Aorta (tissue), 5 donors: ENCODE measurements around the gene ARFGAP1. TPM values are rescaled to one million over a fixed set of nuclear protein-coding genes. Genes with fewer than 3 reads are reported as not detected.
"Not testable (repeated sequence)": the region's sequence is repeated elsewhere in the genome, so short reads cannot be mapped to it uniquely, and the experiment has no call there.

Experiments
- ATAC-seq: fragments of 200-7000 bp; cut with Tn5 transposase; one replicate; pipeline ENCODE4 v1.9.1; 2022; ENCODE audit warnings: moderate library complexity; ENCODE audit not compliant: low FRiP score
- DNase-seq, 2 donors: peaks; one replicate each; pipeline ENCODE4 v3.0.0-alpha.2; 2020
- H3K27ac ChIP-seq, 2 donors: one replicate each; pipeline ENCODE4 v1.5.1; 2013; ENCODE audit warnings: low read length in 2 of 2, mild to moderate bottlenecking in 2 of 2, moderate library complexity in 2 of 2, control low read depth in 1 of 2, inconsistent platforms in 1 of 2, low read depth in 1 of 2
- H3K27me3 ChIP-seq, 2 donors: one replicate each; pipeline ENCODE4 v1.6.1; 2013; ENCODE audit warnings: control low read depth in 1 of 2, low read length in 1 of 2, mild to moderate bottlenecking in 1 of 2, moderate library complexity in 1 of 2; ENCODE audit not compliant: insufficient read depth in 2 of 2, control insufficient read depth in 1 of 2
- H3K36me3 ChIP-seq, 2 donors: one replicate each; pipeline ENCODE4 v1.6.1; 2013; ENCODE audit warnings: control low read depth in 1 of 2, low read length in 1 of 2, mild to moderate bottlenecking in 1 of 2; ENCODE audit not compliant: insufficient read depth in 2 of 2, control insufficient read depth in 1 of 2
- H3K4me1 ChIP-seq, 2 donors: one replicate each; pipeline ENCODE4 v1.6.1; 2013; ENCODE audit warnings: low read length in 2 of 2, control low read depth in 1 of 2, mild to moderate bottlenecking in 1 of 2, moderate library complexity in 1 of 2; ENCODE audit not compliant: insufficient read depth in 2 of 2, control insufficient read depth in 1 of 2
- H3K4me3 ChIP-seq, 2 donors: one replicate each; pipeline ENCODE4 v1.5.1; 2013; ENCODE audit warnings: low read length in 2 of 2, control low read depth in 1 of 2, mild to moderate bottlenecking in 1 of 2
- H3K9me3 ChIP-seq: one replicate; pipeline ENCODE4 v1.6.1; 2013; ENCODE audit warnings: mild to moderate bottlenecking, low read length; ENCODE audit not compliant: control insufficient read depth
- WGBS, 2 donors: extraction: QIAGEN DNeasy Blood & Tissue Kit; methylation state at CpG; one replicate each; pipeline ENCODE4 v1.1.7; 2013; 5-methylcytosine and 5-hydroxymethylcytosine counted together
- intact Hi-C, 2 donors: fragments of 100-400 bp; cut with DNase I; formaldehyde crosslinking; loops; one replicate each; pipeline versions ENCODE4 v1.14.2 to v1.15.0; 2022
- polyA plus RNA-seq, 2 donors: library from polyadenylated mRNA; stranded (reverse); fragments of 200-250 nt; gene quantifications; one replicate each; pipeline ENCODE4 v1.2.3, GENCODE V29; 2013
- total RNA-seq, 2 donors: library from RNA; stranded (reverse); fragmentation: NEBNext Ultra II Directional; extraction: Animal tissue kit (Norgen Biotek cat#: 25700); gene quantifications; one replicate each; pipeline ENCODE4 v1.2.1, GENCODE V29; 2021
- donor health status: healthy with polysubstance abuse.
- donor health status: Bipolar disorder and iron deficiency.
- donor health status: DM: no; HTN: no; CAD: no.
- donor health status: DM: no; HTN: no; CAD: no.
- donor health status: DM: yes; HTN: yes; CAD: no.

ARFGAP1 gene
- total and polyA plus RNA-seq, 4 donors: 21.7 to 202 (median 81.9) TPM

GRCh38 chr20:63331741-63332400, 59.3 kb downstream of the ARFGAP1 start:
- Histone ChIP-seq H3K4me1 (no peaks in the 10 kb centered on the region), H3K4me3 (no peak overlapping the region), H3K27ac (no peak overlapping the region), H3K9me3 (peaks cover 7% of the 10 kb centered on the region), H3K27me3 (peaks cover 0 to 3% of the 10 kb centered on the region in 2 donors), H3K36me3 (no peaks in the 10 kb centered on the region)
- DNase-seq (no peak), ATAC-seq (no peak)
- 92 to 93% methylated on average over 8 of the region's 8 CpGs for WGBS, 2 donors
- intact Hi-C loops: no loop called here

GRCh38 chr20:63332488-63333240, 60.1 kb downstream of the ARFGAP1 start:
- intact Hi-C loops: no loop called here
- 71 to 79% methylated on average over 22 of the region's 22 CpGs for WGBS, 2 donors
- no peak for DNase-seq
- H3K9me3 ChIP-seq: peaks cover 7% of the 10 kb centered on the region
- no peak overlapping the region for H3K4me3 ChIP-seq
- no peaks in the 10 kb centered on the region for H3K36me3 ChIP-seq
- H3K27ac ChIP-seq: no peak overlapping the region
- peaks cover 0 to 3% of the 10 kb centered on the region in 2 donors for H3K27me3 ChIP-seq
- H3K4me1 ChIP-seq: no peaks in the 10 kb centered on the region
- no peak for ATAC-seq

GRCh38 chr20:63333241-63333836, 60.7 kb downstream of the ARFGAP1 start:
- intact Hi-C loops: no loop called here

GRCh38 chr20:63334356-63334755, 61.7 kb downstream of the ARFGAP1 start:
- Histone ChIP-seq H3K36me3 (no peaks in the 10 kb centered on the region), H3K27me3 (peaks cover 0 to 3% of the 10 kb centered on the region in 2 donors), H3K27ac (no peak overlapping the region), H3K9me3 (peaks cover 7% of the 10 kb centered on the region), H3K4me3 (no peak overlapping the region), H3K4me1 (no peaks in the 10 kb centered on the region)
- ATAC-seq (no peak), DNase-seq (no peak)
- intact Hi-C loops: no loop called here
- 77 to 79% methylated on average over 8 of the region's 8 CpGs for WGBS, 2 donors

More at GRCh38 chr20:63333241-63333836, 60.7 kb downstream of the ARFGAP1 start:
- no peaks in the 10 kb centered on the region for H3K36me3 ChIP-seq
- DNase-seq: no peak
- peaks cover 0 to 3% of the 10 kb centered on the region in 2 donors for H3K27me3 ChIP-seq
- no peaks in the 10 kb centered on the region for H3K4me1 ChIP-seq
- H3K27ac ChIP-seq: no peak overlapping the region
- no peak for ATAC-seq
- H3K4me3 ChIP-seq: no peak overlapping the region
- 66 to 72% methylated on average over 19 of the region's 19 CpGs for WGBS, 2 donors
- H3K9me3 ChIP-seq: peaks cover 7% of the 10 kb centered on the region

GRCh38 chr20:63335060-63335459, 62.4 kb downstream of the ARFGAP1 start:
- DNase-seq, H3K27ac ChIP-seq, ATAC-seq, H3K4me3 ChIP-seq, H3K9me3 ChIP-seq, H3K27me3 ChIP-seq, H3K36me3 ChIP-seq, H3K4me1 ChIP-seq, intact Hi-C loops: not testable (repeated sequence)
- 94 to 97% methylated on average over 9 of the region's 9 CpGs for WGBS, 2 donors

- WGBS, 2 donors: 33 to 41% methylated on average over 9 of the region's 9 CpGs
- no peaks in the 10 kb centered on the region for H3K36me3 ChIP-seq
- H3K9me3 ChIP-seq: peaks cover 7% of the 10 kb centered on the region
- H3K27me3 ChIP-seq: peaks cover 0 to 3% of the 10 kb centered on the region in 2 donors
- ATAC-seq (no peak), DNase-seq (no peak)
- H3K27ac ChIP-seq: no peak overlapping the region
- intact Hi-C loops: no loop called here
- H3K4me3 ChIP-seq: no peak overlapping the region
- H3K4me1 ChIP-seq: no peaks in the 10 kb centered on the region
These were observed 63.1 kb downstream of the ARFGAP1 start for GRCh38 chr20:63335711-63336110.

- Histone ChIP-seq H3K9me3 (peaks cover 7% of the 10 kb centered on the region), H3K36me3 (no peaks in the 10 kb centered on the region), H3K4me1 (no peaks in the 10 kb centered on the region), H3K4me3 (no peak overlapping the region), H3K27ac (no peak overlapping the region), H3K27me3 (peaks cover 0 to 3% of the 10 kb centered on the region in 2 donors)
- 90% methylated on average over 29 of the region's 29 CpGs for WGBS, 2 donors
- intact Hi-C loops: no loop called here
- ATAC-seq (no peak), DNase-seq (no peak)
These were observed 63.7 kb downstream of the ARFGAP1 start for GRCh38 chr20:63336232-63336752.

- 22 to 33% methylated on average over 12 of the region's 12 CpGs for WGBS, 2 donors
- Histone ChIP-seq H3K4me1 (no peaks in the 10 kb centered on the region), H3K9me3 (peaks cover 2% of the 10 kb centered on the region), H3K27ac (no peak overlapping the region), H3K36me3 (no peaks in the 10 kb centered on the region), H3K4me3 (no peak overlapping the region), H3K27me3 (peaks cover 0 to 3% of the 10 kb centered on the region in 2 donors)
- no peak for ATAC-seq
- intact Hi-C loops: no loop called here
- no peak for DNase-seq
These were observed 65.3 kb downstream of the ARFGAP1 start for GRCh38 chr20:63337786-63338420.
